MM.1S (cell line): ENCODE results near the gene FGF3.

Source experiments
- EZH2 ChIP-seq: fragments of 300-600 bp; sonication (generic); optimal IDR thresholded peaks from 2 replicates; pipeline ENCODE3; 2017; ENCODE audit warnings: low read depth, mild to moderate bottlenecking, antibody characterized with exemption, low read length, mixed read lengths
- TF ChIP-seq, protein P1 (sequence below): fragments of 300-600 bp; sonication (generic); IDR thresholded peaks from 2 replicates; pipeline ENCODE4 v1.5.1; 2016; ENCODE audit warnings: antibody characterized with exemption, low read length, mixed read lengths

DNA sequence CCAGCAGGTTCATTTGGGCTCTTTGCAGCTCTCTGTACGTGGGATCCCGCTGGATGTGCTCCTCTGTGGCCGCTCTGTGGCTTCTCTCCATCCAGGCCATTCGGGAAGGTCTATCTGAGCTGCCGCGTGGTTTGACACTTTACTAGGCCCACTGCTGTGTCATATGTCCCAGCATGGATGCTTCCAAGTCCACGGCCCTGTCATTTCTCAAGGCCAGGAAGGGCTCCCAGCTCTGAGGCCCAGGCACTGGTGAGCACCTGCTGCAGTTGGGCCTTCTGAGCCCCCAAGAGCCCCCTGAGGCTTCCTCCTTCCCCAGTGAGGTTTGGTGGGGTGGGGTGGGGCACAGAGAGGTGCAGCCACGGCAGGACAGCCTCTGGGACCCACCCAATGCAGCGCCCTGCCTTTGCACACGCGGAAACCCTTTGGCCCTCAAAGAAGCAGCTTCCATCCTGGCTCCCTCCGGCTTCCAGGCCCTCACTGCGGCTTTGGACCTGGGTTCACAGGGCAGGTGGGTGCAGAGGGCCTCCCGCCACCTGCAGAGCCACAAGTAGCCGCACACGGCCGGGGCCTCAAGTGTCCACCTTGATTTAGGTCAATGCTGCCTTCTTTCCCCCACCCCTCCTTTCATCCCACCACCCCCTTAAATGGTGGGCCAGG, 44.5 kb upstream of the FGF3 start:
- TF ChIP-seq, protein P1, sequence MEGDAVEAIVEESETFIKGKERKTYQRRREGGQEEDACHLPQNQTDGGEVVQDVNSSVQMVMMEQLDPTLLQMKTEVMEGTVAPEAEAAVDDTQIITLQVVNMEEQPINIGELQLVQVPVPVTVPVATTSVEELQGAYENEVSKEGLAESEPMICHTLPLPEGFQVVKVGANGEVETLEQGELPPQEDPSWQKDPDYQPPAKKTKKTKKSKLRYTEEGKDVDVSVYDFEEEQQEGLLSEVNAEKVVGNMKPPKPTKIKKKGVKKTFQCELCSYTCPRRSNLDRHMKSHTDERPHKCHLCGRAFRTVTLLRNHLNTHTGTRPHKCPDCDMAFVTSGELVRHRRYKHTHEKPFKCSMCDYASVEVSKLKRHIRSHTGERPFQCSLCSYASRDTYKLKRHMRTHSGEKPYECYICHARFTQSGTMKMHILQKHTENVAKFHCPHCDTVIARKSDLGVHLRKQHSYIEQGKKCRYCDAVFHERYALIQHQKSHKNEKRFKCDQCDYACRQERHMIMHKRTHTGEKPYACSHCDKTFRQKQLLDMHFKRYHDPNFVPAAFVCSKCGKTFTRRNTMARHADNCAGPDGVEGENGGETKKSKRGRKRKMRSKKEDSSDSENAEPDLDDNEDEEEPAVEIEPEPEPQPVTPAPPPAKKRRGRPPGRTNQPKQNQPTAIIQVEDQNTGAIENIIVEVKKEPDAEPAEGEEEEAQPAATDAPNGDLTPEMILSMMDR: no peak
- no peak for TF ChIP-seq EZH2
